GM19328 (cell line): ENCODE measurements around the gene NID1.

ENCODE experiments used
- ATAC-seq: cut with Tn5 transposase; IDR thresholded peaks from one replicate; pipeline ENCODE4 v1.9.1; 2021; ENCODE audit warnings: mild to moderate bottlenecking, moderate library complexity; ENCODE audit not compliant: unreplicated experiment

The NID1 gene

DNA sequence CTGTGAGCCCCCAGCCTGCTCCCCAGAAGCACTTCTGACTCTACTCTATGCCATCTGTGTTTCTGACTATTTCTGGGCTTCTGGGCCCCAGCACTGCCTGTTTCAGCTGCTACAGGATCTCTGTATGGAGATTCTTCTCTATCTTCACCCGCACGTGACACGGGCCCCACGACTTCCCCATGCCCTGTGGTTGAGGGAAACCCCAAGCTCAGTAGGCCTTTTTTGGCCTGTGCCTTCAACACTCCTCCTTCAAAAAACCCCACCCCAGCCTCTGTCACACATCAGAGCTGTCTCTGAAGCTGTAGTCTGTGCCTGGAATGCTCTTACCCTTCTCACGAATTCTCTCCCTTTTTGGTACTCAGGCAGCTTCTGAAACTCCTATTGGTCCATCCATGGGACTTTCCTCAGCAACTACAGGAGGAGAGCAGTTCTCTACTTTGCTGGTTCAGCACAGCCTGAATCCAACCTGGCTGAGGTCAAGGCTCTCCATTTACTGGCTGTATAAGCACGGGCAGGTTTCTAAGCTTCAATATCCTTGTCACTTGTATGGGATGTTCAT lies 2.0 kb upstream of the NID1 start:
- ATAC-seq, result peak; percentile 87

DNA sequence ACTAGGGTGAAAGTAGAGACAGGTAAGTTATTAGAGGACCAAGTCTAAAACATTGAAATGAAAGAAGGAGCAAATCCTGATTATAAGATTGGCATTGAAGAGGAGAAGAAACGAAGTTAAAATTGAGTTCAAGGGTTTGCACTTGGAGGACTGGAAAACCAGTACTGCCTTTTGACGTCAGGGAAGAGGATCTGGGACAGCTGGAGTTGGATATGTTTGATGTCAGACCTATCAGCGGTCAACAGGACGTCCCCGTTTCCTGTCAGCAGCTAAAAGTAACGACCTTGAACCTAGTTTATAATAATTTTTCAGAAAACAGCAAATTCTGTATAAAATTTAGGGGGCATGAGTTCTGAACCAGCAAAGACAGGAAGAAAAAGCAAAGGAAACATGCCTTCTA lies 1.2 kb upstream of the NID1 start:
- no peak for ATAC-seq

DNA sequence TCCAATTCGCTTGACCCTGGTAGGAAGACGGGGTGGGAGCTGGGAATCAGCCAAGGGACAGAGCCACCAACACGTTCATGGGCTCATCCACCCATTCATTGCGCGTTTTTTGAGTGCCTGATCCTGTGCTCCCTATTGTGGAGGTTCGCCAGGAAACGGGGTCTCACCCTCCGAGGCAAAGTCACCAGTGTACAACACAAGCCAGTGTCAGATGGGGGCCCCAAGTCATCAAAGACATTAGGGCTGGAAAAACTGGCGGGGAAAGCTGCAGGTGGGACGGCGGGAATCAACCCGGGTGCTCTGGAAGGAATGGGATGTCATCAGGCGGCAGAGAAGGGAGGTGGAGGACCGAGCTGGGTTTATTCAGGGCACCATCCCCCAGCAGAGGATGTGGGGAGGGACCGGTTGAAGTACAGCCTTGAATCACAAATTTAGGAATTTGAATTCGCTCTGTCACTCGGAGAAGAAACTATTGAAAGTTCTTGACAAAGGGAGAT lies 667 bp upstream of the NID1 start:
- ATAC-seq, result no peak

DNA sequence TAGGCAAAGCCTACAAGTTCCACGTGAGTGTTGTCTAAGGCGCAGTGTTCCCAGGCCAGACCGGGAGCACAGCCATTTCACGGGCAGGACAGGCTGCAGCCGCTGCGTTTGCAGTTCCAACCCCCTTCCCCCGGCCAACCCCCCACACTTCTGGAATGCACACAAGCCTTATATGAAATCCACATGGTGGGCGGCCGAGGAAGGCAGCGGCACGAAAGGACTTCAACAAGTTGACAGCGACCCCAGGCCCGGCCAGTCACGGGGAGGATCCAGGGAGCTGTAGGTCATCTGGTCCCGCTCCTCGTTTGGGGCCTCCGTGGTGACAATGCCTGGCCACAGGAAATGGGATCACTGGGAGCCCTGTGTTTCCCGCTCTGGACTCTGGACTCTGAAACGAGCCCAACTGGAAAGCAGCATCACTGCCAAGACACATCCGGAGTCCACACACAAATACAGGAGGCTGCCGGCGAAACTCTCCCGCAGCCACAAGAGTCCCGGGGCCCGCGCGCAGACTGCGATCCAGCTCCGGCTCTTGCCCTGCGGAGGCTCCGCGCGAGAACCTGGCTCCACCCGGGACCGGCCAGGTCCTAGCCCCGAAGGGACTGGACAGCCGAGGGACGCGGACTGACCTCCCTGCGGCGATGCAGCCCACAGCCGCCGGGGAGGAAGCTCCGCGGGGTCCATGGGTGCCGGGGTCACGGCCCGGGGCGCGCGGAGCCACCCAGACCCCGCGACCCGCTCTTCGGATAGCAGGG lies 794 bp downstream of the NID1 start:
- ATAC-seq, result no peak

DNA sequence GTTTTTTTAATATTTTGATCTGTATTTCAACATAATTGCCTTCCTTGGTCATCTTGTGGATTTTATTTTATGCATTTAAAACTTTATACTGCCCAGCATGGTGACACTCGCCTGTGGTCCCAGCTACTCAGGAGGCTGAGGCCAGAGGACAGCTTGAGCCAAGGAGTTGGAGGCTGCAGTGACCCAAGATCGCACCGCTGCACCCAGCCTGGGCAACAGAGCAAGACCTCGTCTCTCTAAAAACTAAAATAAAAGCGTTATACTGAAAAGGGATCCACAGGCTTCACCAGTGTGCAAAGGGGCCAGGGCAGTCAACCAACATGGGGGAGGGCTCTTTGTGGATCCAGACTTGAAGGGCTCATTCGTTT lies 1.4 kb downstream of the NID1 start:
- no peak for ATAC-seq

DNA sequence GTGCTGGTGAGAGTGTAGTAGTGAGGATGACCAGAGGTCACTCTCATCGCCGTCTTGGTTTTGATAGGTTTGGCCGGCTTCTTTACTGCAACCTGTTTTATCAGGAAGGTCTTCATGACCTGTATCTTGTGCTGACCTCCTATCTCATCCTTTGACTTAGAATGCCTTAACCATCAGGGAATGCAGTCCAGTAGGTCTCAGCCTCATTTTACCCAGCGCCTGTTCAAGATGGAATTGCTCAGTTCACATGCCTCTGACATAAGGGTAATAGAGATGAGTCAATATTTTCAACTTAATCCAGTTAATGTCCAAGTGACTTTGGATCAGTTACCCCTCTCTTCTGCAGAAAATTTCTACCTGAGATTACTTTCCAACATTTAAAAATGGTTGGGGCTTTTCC lies 4.6 kb downstream of the NID1 start:
- ATAC-seq, result no peak

DNA sequence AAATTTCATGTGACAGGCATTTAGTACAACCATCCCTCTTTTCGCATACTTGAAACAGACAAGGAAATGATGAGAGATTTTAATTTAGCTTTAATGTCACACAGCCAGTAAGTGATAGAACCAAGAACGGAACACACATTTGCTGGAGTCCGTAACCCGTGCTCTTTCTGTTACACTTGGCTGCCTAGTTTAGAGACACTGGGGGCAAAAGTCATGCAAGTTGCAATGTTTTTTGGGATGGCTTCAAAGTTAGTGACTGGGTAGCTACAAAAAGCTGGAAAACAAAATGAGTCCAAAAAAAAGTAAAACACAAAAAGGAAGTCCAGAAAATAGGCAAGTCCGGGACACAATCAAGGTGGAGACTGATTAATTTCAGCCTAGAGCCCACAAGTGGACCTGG lies 5.9 kb downstream of the NID1 start:
- no peak for ATAC-seq

DNA sequence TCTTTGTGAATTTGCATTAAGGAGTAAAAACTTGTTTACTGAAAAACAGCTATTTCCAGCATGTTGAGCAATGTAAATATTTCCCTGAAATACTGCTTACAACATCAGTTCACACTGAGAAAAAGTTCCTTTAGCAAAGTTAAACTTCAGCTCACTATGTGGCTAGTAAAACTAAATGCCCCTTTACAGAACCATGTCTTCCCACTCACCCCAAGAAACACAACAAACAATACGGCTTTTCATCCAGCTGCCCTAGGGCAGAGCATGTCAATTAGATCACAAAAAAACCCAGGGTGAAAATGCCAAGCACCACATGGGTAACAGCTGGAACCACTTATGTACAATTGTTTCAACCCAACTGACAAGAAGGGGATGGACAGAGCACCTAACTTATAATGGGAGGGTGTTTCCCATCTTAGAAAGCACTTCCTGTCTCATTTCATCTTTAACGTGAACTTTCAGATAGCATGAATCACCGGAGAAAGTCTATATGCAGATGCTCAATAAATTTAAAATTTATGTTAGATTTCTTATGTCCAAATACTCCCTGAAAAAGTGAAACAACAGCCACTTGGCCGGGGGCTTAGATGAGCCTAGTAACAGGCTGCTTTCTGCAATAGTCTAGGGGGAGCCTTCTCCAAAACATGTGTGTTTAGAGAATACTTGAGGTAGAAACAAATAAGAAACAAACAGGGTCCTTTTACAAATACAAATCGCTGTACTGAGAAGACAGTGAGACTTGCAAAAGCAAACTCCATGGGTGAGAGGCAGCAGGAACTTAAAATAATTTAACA lies 6.6 kb downstream of the NID1 start:
- ATAC-seq, result no peak

DNA sequence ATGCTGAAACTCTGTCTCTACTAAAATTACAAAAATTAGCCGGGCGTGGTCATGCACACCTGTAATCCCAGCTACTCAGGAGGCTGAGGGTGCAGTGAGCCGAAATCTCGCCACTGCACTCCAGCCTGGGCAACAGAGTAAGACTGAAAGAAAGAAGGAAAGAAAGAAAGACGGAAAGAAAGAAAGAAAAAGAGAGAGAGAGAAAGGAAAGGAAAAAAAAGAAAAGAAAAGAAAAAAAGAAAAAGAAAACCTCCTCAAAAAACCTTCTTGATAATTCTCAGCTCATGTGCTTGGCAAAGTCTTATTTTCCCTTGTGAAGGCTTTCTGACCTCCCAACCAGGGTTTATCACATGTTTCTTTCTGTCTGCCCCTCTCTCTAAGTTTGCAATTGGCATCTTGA lies 7.3 kb downstream of the NID1 start:
- ATAC-seq, result no peak

DNA sequence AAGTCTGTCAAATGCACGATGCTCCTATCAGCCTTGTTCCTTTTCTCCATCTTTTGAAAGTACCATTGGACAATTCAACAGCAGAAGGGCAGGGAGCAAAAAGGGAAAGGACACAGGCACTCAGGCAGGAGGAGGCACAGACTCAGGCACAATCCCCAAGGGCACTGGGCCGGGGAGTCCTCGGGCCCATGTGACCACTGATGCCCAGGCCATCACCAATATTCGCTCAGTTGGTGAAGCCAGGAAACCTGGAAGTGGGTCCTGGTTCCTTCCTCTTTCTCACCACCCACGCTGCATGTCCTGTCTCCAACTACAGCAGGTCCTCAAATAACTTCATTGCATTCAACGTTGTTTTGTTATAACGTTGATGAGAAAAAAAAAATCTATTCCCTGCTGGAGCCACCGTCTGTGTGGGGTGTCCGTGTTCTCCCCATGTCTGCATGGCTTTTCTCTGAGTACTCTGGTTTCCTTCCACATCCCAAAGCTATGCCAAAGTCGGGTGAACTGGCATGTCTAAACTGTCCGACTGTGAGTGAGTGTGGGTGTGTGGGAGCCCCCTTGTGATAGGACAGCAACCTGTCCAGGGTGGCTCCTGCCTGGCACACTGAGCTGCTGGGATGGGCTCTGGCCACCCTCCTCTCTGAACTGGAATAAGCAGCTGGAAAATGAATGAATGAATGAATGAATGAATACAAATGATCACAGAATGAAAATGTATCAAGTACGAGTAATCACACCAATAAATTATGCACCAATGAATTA lies 12.5 kb downstream of the NID1 start:
- ATAC-seq, result no peak

DNA sequence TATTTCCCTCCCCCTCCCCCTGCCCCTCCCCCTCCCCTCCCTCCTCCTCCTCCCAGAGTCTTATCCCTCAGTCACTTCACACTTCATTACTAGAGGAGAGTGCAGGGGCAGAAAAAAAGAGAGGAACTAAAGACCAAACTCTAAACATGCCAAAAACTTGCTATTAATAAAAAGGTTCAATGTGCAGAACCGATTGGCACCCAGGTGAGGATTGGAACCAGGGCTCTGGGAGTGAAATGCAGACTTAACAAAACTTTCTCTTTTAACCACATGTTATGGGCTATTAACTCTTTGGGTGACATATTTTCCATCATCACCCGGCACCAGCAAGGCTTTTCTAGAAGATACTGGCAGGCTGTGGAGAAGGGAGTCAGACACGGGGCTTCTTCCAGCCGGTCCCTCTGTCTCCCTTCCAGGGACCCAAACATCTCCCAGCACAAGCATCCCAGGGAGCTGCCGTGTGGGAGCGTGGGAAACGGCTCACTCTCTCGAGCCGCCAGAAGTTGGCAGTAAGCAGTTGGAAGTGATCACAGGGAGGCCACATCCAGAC lies 13.6 kb downstream of the NID1 start:
- no peak for ATAC-seq

DNA sequence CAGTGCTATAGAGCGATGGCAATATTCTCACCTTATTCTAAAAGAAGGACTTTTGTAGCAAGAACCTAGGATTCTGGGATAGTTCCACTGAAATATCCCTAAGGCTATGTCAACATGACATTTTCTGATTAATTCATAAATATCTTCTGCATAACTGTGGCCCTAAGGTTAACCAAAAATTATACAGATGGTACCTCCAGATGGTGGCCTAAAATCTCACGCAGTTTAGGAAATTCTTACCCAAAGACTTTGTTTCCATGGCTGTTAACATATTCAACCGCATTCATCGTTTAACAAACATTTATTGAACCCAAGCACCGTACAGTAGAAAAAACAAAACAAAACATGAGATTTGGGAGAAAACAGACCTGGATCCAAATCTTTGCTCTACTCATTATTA lies 19.1 kb downstream of the NID1 start:
- no peak for ATAC-seq

DNA sequence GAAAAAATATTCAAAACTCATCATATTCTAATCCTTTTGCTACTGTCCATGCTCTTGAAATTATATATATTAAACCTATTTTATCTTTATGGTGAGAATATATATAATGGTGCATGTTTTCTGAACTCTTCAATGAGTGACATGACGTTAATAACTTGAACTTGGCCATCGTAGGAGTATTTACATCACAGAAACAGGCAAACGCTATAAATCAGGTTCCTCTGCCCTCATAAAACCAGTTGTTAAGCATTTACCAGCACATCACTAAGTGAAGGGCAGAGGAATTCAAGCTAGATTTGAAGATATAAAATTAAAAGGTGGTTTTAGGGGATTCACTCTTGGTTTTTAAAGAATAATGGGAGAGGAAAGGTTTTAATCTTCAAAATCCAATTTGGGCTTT lies 20.5 kb downstream of the NID1 start:
- no peak for ATAC-seq

DNA sequence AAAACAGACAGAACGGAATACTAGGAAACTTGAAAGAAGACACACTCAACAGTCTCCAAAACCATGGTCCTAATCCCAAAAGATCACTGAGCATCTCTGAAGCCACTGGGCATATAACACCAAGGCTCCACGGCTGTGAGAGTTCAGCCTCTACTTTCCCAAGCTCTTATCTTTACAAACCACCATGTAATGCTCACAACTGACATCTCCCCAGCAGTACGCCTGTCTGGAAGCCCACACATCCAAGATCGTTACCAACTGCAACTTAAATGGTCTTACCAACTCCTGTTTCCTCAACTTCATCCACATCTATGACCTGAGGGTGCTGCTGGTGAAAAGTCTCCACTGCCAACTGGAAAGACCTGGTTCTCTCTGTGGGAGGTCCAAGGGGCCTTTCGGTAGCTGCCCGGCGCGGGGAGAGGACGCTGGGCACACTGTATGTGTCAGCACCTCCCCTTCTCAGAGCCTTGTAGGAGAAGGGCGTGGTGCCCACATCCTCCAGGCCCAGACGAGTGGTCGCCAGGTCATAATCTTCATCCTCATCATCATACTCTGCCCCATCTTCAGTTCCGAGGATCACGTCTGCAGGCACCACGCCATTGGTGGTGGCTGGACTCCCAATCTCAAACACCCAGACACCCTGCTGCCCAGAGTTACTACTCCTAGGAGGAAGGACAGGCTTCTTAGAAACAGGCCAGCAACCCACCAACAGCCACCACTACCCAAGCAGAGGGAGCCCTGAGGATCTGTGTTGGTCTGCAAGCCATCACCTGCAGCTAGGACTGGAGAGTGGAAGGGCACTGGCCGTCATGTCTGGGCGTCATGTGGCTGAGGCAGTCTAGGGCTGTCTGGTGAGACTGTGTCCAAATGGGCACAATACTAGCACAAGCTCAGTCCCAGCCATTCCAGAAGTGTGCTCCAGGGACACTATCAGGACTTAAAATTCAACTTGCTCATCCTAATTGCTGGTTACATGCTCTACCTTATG lies 23.0 kb downstream of the NID1 start:
- no peak for ATAC-seq

DNA sequence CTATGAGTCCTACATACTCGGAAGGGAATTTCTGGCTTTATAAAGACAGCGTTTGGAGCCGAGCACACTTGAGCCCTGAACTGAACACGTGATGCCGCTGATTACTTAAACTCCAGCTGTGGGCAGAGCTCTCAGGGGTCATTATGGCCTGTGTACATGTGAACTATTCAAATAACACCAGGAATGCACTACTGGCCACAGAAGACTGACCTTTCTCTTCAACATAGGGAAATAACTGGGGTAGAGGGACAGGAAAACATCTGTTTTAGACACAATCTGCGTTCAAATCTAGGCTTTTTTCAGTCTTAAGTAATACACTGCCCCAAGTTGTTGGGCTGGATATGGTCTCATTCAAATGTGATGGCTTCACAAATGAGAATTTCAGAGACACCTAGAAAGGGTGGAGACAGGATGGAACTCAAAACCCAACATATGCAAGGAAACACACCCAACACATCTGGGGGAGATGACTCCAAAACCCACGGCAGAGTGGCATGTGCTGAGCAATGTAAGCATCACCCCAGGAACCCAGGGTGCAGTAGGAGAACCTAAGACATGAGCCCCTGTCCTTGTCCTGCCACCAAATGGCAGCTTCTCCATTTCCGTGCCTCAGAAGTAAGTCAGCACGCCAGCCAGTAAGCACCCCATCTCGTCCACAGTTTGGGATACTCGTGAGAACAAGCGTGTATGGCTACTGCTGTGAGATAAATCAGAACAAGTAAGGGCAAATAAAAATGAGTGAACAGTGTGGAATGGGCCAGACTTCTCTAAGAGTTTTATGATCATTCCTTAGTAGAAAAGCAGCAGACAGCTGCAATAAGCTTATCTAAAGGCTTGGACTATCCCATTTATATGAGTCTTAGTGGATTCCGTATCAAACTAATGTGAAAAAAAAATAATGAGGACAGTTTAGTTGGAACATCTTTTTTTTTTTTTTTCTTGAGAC lies 24.9 kb downstream of the NID1 start:
- no peak for ATAC-seq

DNA sequence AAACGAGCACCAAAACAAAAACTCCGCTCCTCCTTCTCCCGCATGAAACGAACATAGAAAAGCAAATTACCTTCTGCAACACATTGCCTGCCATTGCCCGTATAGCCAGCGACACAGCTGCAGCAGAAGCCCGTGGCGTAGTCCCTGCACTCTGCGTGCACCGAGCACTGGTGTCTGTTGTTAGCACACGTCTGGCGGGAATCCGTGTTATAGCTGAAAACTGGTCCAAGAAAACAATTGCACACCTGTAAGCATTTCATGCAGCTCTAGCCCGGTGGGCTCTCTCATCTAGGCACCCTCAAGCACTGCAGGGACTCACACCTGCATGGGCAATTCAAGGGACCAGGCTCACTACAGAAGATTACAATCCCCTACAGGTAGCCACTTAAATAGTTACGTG lies 26.9 kb downstream of the NID1 start:
- no peak for ATAC-seq

DNA sequence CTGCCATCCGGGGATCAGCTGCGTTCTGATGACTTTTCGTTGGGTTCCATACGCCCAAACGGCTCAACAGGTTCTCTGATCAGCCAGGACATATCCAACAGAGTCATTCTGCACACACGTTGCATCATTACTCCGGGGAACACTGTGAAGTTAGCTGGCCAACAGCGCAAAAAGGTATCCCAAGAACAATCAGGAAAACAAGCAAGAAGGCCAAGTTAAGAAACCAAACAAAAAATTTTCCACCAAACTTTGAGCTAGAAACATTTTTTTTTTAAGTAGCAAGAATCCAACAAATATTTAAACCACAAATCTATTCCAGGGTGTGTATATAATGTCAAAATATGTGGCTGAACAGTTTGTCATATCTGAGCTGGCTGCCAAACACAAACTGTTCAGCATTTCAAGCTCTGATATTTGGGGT lies 29.2 kb downstream of the NID1 start:
- no peak for ATAC-seq

DNA sequence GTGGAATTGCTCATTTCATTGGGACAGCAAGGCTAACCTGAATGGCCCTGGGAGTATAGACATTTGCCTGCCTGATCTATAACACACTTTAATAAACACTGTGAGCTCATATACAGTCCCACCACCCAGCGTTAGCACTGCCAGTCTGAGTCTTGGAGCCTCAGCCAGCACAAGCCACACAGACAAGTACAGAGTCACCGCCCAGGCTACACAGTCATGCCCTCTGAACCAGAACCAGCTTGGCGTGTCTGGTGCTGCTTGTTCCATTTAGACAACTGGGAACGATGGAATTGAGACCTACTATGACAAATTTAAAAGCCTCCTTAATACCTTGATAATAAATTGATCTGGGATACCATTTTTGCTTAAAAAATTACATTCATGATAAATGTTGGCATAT lies 31.6 kb downstream of the NID1 start:
- ATAC-seq, result no peak

DNA sequence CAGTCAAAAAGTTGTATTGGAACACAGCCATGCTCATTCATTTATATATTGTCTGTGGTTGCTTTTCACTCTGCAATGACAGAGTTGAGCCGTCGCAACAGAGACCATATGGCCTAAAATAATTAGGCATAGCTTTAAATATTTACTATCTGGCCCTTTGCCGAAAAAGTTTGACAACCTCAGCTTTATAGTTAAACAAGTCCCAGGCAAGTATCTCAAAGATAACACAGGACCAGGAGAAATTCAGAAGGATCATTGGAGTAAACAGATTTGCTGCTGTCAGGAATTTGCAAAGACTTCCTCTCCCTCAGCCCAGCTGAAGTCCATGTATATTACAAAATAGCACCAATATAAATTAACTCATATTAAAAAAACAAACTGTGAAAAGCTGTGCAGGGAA lies 34.4 kb downstream of the NID1 start:
- ATAC-seq, result no peak
